Activated CD4-positive, alpha-beta T cell treated with anti-CD3 and anti-CD28 coated beads, Interleukin-2, Interleukin-6, amounts not matched to agents 100 ng/mL and 50 ng/mL, durations not matched to agents 16 hours and 8 hours (primary cell): Measurements from ENCODE around the gene MARCKS.

Experiments used
- DNase-seq: peaks from one replicate; pipeline ENCODE4 v3.0.0-alpha.2; 2020

Gene MARCKS

DNA sequence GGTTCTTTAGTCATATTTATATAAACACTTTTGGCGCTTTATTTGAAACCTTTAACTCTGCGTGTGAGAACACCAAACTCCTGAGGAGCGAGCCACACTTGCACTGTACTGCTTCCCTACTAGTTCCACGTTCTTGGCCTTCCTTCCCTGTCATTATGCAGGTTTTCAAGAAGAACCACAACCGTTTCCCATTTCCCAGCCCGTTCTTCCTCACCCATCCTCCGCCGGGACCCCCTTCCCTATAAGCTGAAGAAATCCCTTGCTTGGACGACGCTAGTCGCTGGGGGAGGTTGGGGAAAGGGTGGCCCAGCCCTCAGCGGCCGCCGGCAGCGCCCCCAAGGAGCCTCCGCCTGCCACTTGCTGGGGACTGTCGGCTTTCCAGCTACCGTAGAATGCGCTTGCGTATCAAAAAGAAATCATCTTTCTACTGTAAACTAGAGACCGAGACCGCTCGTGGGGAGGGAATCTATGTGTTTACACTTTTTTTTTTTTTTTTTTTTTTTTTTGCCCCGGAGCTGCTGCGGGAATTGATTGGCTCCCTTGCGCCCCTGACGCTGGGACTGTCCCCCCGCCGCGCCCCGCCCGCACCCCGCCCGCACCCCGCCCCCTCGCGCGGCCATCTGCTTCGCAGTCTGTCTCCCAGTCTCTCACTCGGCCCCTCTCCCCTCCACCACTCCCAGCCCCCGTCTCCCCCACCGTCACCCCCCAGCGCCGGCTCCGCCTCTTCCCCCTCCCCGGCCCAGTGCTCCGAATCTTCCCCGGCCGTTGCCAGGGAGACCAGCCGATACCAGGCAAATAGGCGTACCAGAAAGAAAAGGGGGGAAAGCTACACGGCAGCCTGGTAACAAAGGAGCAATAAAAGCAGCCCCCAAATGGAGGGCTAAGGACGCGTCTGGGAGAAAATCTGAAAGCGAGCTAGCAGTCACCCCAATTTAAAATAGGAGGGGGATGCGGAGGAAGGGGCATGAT lies 2.3 kb upstream of the MARCKS start:
- no peak for DNase-seq

DNA sequence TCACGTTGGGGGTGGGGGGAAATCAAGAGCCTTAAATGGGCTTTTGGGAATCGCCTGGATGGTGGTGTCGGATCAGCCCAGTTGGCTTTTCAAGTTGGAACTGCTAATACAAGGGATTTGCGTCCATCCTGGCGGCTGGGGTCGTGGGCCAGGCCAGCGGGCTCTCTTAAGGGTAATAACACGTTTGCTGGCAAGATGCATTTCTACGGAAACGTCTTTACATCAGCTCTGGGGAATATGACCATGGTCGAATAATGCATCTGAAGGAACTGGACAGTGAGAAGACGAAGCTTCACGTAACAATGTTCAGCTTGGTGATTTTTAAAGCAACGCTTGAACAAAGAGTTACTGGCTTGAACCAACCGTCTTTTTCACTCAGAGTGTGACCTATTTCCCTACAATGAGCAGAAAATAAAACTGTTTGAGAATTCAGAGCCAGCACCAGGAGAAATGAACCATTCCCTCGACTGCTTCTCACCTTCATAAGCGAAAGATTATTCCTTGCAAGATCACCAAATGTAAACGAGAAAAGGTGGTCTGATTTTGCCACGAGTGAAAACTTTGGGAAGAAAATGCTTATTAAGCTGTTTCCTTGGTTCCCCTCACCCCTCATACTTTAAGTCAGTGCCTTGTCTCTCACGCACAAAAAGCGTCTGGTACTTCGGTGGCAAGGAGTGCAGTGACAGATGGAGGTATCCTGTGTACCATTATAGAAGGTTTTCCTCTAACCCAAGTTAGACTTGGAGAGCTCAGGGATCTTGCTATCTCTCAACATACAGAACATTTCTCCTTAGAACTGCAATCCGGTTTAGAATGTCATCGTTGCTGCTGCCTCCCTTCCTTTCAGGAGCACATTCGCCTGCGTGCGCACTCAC lies 1.4 kb upstream of the MARCKS start:
- DNase-seq = no peak

- DNase-seq = no peak
Observed at GRCh38 chr6:113856375-113856624, 845 bp upstream of the MARCKS start.

- DNase-seq = no peak
Observed at GRCh38 chr6:113857556-113858479, 673 bp downstream of the MARCKS start.

DNA sequence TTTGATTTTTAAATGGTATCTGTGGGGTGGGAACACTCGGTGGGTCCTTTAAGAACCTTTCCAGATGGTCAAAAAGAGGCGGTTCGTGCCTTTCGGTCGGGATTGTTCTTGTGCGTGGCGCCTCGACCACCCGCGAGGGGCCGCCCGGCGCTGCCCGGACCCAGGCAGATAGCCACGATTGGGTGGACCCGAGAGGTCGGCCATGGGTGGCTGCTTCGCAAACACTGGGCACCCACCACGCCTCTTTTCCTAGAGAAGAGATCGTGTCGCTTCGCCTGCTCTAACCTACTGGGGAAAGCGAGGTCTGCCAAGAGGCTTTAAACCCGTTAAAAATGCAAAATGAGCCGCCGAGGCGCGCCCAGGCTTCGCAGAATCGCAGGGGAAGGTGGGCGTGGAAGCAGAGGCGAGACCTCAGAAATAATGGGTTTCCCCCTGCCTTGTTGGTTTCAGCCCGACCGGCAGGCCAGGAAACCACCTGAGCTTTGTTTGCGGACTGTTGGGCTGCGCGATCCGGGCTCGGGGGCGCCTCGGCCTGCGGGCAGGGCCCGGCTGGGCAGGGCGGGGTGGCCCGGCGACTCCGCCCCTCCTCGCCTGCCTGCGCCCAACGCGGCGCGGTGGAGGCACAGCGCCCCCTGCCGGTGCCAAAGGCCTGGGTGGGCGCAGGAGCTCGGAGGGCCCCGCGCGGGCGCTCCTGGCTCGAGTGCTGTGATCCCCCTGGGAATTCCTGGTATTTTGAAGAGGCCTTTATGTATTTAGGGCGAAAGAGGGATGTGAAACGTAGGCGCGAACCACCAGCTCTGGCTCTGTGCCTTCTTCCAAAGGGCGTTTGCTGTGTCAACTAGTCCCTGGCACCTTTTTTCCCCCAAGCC lies 1.6 kb downstream of the MARCKS start:
- peak; percentile 86 for DNase-seq

DNA sequence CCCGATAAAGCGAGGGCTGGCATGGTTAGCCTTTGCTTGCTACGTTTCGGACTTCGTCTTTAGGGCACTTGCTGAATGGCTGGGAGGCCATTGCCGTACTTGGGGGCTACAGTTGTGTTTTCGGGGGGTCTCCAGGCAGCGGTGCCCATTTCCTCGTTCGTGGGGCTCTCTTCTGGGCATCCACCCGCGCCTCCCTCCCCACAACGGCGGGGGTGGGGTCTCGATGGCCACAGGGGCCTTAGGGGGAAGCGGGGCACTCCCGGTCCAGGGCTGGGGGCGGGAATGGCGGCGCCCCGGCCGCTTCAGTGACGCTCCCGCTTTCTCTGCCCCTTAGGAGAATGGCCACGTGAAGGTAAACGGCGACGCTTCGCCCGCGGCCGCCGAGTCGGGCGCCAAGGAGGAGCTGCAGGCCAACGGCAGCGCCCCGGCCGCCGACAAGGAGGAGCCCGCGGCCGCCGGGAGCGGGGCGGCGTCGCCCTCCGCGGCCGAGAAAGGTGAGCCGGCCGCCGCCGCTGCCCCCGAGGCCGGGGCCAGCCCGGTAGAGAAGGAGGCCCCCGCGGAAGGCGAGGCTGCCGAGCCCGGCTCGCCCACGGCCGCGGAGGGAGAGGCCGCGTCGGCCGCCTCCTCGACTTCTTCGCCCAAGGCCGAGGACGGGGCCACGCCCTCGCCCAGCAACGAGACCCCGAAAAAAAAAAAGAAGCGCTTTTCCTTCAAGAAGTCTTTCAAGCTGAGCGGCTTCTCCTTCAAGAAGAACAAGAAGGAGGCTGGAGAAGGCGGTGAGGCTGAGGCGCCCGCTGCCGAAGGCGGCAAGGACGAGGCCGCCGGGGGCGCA lies 2.4 kb downstream of the MARCKS start:
- no peak for DNase-seq

DNA sequence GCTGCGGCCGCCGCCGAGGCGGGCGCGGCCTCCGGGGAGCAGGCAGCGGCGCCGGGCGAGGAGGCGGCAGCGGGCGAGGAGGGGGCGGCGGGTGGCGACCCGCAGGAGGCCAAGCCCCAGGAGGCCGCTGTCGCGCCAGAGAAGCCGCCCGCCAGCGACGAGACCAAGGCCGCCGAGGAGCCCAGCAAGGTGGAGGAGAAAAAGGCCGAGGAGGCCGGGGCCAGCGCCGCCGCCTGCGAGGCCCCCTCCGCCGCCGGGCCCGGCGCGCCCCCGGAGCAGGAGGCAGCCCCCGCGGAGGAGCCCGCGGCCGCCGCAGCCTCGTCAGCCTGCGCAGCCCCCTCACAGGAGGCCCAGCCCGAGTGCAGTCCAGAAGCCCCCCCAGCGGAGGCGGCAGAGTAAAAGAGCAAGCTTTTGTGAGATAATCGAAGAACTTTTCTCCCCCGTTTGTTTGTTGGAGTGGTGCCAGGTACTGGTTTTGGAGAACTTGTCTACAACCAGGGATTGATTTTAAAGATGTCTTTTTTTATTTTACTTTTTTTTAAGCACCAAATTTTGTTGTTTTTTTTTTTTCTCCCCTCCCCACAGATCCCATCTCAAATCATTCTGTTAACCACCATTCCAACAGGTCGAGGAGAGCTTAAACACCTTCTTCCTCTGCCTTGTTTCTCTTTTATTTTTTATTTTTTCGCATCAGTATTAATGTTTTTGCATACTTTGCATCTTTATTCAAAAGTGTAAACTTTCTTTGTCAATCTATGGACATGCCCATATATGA lies 3.2 kb downstream of the MARCKS start:
- no peak for DNase-seq

GRCh38 chr6:113862112-113862511 lies 5.0 kb downstream of the MARCKS start:
- no peak for DNase-seq

- no peak for DNase-seq
Observed at GRCh38 chr6:113870917-113871316, 13.8 kb downstream of the MARCKS start.

GRCh38 chr6:113871975-113872374 lies 14.8 kb downstream of the MARCKS start:
- no peak for DNase-seq

DNA sequence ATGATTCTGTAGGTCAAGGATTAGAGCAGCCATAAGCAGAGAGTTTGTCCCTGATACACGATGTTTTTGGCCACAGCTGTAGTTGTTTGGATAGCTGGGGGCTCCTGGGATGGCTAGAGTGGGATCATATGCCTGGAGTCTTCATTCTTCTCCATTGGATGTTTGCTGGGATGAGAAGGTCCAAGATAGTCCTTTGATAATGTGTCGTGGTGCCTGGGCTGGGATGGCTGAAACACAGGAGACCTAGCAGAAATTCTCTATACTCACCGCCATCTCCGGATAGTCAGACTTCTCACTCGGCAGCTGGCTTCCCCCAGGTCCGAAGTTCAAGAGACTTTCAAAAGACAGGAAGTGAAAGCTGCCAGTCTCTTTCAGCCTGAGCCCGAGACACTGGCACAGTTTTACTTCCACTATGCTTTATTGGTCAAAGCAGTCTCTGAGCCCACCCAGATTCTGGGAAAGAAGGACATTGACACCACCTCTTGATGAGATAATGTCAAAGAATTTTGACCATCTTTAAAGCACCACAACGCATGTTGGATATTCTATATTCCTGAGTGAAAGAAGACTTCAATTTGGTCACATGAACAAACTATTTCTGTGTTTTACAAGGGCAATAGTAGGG lies 16.0 kb downstream of the MARCKS start:
- DNase-seq = peak; percentile 16

DNA sequence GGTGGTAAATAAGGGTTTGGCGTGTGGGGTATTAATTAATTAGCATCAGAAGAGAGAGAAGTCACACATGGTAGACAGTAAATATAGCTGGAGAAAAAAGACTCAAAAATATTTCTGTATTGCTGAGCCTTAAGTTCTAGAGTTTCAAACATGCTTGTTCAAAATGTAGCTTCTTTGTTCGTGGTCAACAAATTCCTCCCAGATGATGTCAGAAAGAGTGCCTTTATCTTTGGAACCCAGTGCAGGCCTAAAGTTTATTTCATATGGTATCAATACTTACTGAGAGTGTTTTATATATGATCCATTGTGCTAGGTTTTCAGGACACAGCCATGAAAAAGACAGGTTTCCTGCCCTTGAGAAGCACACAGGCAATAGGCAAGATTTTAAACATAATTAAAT lies 18.3 kb downstream of the MARCKS start:
- DNase-seq = no peak

DNA sequence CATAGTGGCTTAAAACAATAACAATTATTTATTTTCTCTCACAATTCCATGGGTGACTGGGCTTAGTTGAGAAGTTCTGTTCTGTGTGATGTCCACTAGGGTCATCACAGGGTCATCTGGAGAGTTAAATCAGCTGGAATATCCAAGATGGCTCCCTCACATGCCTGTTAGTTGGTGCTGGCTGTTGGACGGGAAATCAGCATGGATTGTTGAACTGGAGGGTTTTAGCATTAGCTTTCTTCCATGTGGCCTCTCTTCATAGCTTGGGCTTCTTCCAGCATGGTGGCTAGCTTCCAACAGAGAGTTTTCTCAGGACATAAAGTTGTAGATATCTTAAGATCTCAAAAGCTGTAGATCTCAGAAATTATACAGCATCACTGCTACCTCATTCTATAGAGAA lies 19.6 kb downstream of the MARCKS start:
- no peak for DNase-seq

DNA sequence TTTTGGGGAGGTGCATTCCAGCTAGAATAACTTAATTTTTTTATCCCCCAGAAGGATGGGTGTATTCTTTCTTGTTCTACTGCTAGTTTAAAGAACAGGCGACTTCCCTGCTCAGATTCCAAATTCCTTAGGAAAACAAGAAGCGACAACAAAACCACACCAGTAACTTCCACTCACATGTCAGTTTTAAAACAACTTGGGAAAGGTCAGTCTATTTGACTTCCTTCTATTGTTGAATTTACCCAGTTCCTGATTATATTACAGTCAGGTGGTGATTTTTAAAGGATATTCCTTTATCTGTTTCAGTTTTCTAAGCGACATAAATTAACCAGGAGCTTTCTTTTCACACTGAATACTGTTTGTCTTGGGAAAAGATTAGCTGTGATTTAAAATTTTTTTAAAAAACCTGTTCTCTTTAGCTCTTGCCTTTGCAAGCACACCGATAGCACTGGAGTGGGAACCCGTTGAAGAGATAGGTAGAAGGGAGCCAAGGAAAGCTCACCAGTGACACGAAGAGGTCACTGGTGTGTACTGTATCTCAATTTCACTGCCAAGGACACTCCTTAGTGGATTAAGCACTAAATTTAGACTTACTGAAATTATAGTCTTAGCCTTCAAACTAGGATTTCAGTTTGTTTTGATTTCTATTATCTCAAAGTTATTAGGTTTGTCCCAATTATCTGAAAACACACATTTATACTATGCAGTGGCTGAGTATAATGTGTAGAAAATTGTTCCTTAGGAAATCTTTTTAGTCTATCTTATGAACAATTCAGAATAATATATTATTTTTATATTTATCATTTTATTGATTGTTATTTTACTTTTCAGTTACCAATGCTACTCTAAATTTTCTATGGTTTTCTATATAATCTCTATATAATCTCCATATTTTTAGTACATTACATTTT lies 22.3 kb downstream of the MARCKS start:
- DNase-seq = peak; percentile 18

GRCh38 chr6:113881478-113881980 lies 24.4 kb downstream of the MARCKS start:
- no peak for DNase-seq

DNA sequence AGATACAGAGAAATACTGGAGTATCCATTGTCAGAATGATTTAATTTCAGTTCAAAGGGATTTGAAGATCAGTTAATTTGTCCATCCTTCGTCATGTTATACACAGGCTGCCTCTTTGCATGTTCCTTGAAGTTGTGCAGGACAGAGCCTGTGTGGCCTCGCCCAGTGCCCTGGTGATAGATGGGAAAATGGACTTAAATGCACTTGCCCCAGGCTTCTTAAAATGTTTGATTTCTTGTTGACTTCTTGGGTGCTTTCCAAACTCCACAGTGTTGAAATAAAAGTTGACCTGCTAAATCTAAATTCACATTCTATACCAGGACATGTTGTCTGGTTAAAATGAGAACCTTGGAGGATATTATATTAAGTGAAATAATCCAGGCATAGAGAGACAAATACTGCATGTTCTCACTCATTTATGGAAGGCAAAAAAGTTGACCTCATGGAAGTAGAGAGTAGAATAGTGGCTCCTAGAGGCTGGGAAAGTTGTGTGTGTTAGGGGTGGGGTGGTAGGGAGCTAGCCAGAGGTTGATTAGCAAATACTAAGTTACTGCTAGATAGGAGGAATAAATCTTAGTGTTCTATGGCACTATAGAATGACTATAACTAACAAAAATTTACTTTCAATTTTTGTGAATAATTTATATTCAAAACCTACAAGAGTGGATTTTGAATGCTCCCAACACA lies 25.3 kb downstream of the MARCKS start:
- no peak for DNase-seq

- no peak for DNase-seq
Observed at GRCh38 chr6:113884011-113884410, 26.9 kb downstream of the MARCKS start.

- DNase-seq = no peak
Observed at GRCh38 chr6:113886512-113886911, 29.4 kb downstream of the MARCKS start.
